Measurements from ENCODE around the gene CLEC2L. TPM values are rescaled to one million over a fixed set of nuclear protein-coding genes. Genes with fewer than 3 reads are reported as not detected.

The CLEC2L gene
- total RNA-seq, 2 donors from 2014 or later = not detected

DNA sequence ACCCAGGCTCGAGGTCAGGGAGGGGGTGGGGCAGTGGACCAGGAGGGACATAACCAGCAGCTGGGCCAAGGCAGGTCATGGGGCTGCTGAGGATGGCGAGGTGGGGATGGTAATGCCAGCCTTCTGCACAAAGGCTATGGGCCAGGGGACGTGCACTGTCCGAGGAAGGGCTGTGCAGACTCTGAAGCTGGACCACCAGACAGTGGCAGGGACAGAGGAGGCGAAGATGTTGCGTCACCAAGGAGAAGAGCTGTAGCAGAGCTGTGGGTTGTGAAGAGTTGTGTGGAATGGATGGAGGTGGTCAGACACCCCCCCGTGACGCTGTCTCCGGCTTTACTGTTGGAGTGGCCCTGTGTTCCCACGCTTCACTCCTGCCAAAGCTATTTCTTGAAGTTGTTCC, 1.8 kb downstream of the CLEC2L start:
- intact Hi-C loops (cut with DNase I) = no loop called here
- Histone ChIP-seq H3K4me1 (peaks cover 6% of the 10 kb centered on the region), H3K9me3 (no peaks in the 10 kb centered on the region), H3K27me3 (peaks cover 0 to 12% of the 10 kb centered on the region in 2 donors), H3K4me3 (no peak overlapping the region), H3K27ac (no peak overlapping the region), H3K36me3 (replicated peaks in 1 of 2; ENCODE audit: insufficient read depth in 1 of 2, low read depth in 2 of 2) (no peaks in the 10 kb centered on the region)
- no peak for DNase-seq
- WGBS, 2 donors = 86 to 92% methylated on average over 10 of the region's 10 CpGs
- TF ChIP-seq POLR2A (IDR thresholded peaks at IDR 0.05) = no peak
- TF ChIP-seq, protein P1, sequence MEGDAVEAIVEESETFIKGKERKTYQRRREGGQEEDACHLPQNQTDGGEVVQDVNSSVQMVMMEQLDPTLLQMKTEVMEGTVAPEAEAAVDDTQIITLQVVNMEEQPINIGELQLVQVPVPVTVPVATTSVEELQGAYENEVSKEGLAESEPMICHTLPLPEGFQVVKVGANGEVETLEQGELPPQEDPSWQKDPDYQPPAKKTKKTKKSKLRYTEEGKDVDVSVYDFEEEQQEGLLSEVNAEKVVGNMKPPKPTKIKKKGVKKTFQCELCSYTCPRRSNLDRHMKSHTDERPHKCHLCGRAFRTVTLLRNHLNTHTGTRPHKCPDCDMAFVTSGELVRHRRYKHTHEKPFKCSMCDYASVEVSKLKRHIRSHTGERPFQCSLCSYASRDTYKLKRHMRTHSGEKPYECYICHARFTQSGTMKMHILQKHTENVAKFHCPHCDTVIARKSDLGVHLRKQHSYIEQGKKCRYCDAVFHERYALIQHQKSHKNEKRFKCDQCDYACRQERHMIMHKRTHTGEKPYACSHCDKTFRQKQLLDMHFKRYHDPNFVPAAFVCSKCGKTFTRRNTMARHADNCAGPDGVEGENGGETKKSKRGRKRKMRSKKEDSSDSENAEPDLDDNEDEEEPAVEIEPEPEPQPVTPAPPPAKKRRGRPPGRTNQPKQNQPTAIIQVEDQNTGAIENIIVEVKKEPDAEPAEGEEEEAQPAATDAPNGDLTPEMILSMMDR (IDR thresholded peaks at IDR 0.05) = no peak
- no peak for ATAC-seq

DNA sequence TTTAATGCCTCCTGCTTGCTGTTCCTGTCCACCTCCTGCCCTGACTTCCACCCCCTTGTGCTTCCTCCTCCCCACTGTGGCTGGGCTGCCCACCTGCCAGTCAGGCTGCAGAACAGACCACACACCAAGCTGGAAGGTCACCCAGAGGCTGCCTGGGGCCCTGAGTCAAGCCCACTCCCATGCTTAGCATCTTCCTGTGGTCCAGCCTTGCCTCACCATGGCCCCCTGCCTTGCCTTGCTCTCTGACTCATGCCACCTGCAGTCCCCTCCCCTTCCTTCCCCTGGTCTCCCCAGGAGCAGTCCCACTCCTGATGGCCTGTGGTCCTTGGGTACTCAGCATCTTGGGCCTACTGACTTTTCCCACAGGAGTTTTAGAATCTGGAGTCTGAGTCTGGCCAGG, 2.3 kb downstream of the CLEC2L start:
- no peaks in the 10 kb centered on the region for H3K9me3 ChIP-seq
- TF ChIP-seq, protein P1 (IDR thresholded peaks at IDR 0.05) = no peak
- TF ChIP-seq POLR2A (IDR thresholded peaks at IDR 0.05) = no peak

DNA sequence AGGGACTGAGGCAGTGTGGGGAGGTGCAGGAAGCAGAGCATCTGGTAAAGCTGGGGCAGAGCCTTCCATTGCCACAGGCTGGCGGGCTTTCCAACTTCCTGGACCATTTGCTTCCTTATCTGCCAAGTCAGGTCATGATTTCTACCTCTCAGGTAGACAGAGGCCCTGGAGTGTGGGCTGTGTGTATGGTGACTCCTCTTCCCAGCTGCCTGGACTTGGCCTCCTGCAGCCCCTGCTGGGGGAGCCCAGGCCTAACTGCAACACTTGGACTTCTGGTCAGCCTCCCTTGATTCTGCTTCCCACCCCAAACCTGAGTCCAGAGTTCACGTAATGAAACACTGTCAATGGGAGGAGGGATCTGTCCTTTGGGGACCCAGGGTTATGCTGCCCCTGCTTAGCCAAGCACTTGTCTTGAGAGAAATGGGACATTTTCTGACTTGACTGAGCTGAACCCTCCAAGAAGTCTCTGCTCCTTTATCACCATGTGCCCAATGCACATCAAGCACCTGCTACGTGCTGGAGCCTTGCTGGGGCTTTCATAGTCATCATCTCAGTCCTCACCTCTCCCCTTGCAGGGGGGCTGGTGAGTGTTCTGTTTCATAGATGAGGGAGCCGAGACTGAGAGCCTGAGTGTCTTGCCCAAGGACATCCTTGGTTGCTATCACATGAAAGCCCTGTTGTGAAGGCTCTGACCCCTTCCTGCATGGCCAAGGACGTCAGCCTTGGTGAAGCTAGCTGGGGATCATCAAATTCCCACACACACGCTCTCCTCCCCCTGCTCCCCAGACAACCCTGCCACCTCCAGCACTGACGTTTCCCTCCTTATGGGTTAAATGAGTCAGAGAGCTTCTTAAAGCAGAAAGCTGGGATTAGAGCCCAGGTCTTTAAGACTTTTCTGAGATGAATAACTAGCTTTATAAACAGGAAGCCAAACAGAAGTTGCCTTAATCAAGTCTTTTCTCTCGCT, 3.4 kb downstream of the CLEC2L start:
- TF ChIP-seq, protein P1 (IDR thresholded peaks at IDR 0.05) = no peak
- TF ChIP-seq POLR2A (IDR thresholded peaks at IDR 0.05) = no peak
- Histone ChIP-seq H3K4me3 (no peak overlapping the region), H3K36me3 (replicated peaks in 1 of 2; ENCODE audit: insufficient read depth in 1 of 2, low read depth in 2 of 2) (no peaks in the 10 kb centered on the region), H3K27ac (no peak overlapping the region), H3K9me3 (no peaks in the 10 kb centered on the region), H3K27me3 (peaks cover 0 to 10% of the 10 kb centered on the region in 2 donors), H3K4me1 (peaks cover 6% of the 10 kb centered on the region)
- WGBS, 2 donors = 73 to 77% methylated on average over 8 of the region's 8 CpGs
- DNase-seq (no peak), ATAC-seq (no peak)
- intact Hi-C loops (cut with DNase I) = no loop called here

More for the DNA sequence above, 2.3 kb downstream of the CLEC2L start:
- Histone ChIP-seq H3K27ac (no peak overlapping the region), H3K27me3 (peaks cover 0 to 12% of the 10 kb centered on the region in 2 donors), H3K4me3 (no peak overlapping the region), H3K4me1 (peaks cover 6% of the 10 kb centered on the region), H3K36me3 (replicated peaks in 1 of 2; ENCODE audit: insufficient read depth in 1 of 2, low read depth in 2 of 2) (no peaks in the 10 kb centered on the region)
- intact Hi-C loops (cut with DNase I) = no loop called here
- no peak for ATAC-seq
- DNase-seq = no peak

DNA sequence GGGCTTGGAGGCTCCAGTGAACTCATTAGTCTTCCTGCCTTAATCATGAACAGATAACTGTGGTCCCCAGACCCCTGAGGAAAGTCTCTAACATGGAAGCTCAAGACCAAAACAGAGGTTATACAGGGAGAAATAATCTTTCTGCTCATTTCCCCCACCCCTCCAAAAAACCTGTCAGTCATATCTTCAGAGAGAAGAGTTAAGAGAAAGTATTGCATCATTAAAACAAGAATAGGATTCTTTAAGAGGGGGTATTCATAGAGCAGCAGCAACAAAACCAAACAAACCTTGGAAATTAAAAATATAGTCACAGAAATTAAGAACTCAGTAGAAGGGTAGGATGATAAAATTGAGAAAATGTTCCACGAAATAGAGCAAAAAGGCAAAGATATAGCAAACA, 7.6 kb downstream of the CLEC2L start:
- H3K4me3 ChIP-seq = no peak overlapping the region
- no peak overlapping the region for H3K27ac ChIP-seq
- no peak for TF ChIP-seq POLR2A (IDR thresholded peaks at IDR 0.05)
- TF ChIP-seq, protein P1 (IDR thresholded peaks at IDR 0.05) = no peak
- DNase-seq (no peak), ATAC-seq (no peak)
- H3K36me3 ChIP-seq (replicated peaks in 1 of 2; ENCODE audit: insufficient read depth in 1 of 2, low read depth in 2 of 2) = no peaks in the 10 kb centered on the region
- no peaks in the 10 kb centered on the region for H3K9me3 ChIP-seq
- intact Hi-C loops (cut with DNase I) = no loop called here
- H3K4me1 ChIP-seq = no peaks in the 10 kb centered on the region
- WGBS, 2 donors = 62 to 92% methylated on average over 1 of the region's 1 CpG
- no peaks in the 10 kb centered on the region for H3K27me3 ChIP-seq
